Esophagus squamous epithelium (tissue), 4 donors: ENCODE results near the gene LAPTM5.

ENCODE experiments used
- POLR2A ChIP-seq, 4 donors: fragments of 450-650 bp; IDR thresholded peaks; one replicate each; pipeline ENCODE4 v1.6.1; 2017; ENCODE audit warnings: antibody characterized with exemption in 4 of 4, mild to moderate bottlenecking in 4 of 4, moderate library complexity in 3 of 4
- TF ChIP-seq, protein P1 (sequence below), 6 experiments: fragments of 450-650 bp in 4 of 6; fragments of 200-600 bp in 2 of 6; sonication (generic) in 2 of 6; IDR thresholded peaks; one replicate each; pipeline ENCODE4 v1.5.1; 2016 to 2019; ENCODE audit warnings: antibody characterized with exemption in 6 of 6, mild to moderate bottlenecking in 4 of 6, moderate library complexity in 4 of 6

DNA sequence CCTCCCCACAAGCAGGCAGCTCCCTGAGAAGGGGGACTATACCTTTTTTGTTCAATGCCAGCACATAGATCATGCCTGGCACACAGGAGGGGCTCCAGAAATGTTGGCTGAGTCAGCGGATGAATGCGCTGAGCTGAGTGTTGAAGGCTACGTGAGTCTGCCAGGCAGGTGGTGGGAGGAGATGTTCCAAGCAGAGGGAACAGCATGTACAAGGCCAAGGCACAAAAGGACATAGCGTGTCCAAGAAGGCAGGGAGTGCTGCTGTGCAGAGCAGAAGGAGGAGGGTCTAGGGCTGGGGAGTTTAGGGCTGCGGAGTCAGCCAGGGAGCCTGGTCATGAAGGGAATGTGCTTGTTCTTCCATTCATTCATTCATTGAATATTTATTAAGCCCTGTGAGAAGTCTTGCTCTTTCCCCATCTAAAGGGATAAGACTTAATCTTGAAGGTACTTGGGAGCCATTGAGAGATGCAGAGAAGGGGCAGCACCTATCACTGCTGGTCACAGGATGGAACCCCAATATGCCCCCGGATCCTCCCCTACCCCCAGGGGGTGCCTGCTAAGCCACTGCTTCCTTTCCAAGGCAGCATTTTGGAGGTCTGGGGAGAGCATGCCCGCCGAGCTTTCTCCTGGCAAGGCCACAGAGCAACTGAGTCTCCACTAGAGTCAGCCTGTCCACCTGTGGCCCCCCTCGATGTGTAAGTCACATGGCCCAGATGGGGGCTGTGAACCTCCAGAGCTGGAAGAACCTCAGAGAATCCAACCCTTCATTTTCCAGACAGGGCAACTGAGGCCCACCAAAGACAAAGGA lies 31.2 kb upstream of the LAPTM5 start:
- no peak for TF ChIP-seq POLR2A (IDR thresholded peaks at IDR 0.05)
- TF ChIP-seq, protein P1, sequence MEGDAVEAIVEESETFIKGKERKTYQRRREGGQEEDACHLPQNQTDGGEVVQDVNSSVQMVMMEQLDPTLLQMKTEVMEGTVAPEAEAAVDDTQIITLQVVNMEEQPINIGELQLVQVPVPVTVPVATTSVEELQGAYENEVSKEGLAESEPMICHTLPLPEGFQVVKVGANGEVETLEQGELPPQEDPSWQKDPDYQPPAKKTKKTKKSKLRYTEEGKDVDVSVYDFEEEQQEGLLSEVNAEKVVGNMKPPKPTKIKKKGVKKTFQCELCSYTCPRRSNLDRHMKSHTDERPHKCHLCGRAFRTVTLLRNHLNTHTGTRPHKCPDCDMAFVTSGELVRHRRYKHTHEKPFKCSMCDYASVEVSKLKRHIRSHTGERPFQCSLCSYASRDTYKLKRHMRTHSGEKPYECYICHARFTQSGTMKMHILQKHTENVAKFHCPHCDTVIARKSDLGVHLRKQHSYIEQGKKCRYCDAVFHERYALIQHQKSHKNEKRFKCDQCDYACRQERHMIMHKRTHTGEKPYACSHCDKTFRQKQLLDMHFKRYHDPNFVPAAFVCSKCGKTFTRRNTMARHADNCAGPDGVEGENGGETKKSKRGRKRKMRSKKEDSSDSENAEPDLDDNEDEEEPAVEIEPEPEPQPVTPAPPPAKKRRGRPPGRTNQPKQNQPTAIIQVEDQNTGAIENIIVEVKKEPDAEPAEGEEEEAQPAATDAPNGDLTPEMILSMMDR (IDR thresholded peaks at IDR 0.05), result no peak
